ENCODE data around the gene SPATA46. TPM values are rescaled to one million over a fixed set of nuclear protein-coding genes. Genes with fewer than 3 reads are reported as not detected.

The SPATA46 gene
- total RNA-seq, 4 donors from 2014 or later = not detected

DNA sequence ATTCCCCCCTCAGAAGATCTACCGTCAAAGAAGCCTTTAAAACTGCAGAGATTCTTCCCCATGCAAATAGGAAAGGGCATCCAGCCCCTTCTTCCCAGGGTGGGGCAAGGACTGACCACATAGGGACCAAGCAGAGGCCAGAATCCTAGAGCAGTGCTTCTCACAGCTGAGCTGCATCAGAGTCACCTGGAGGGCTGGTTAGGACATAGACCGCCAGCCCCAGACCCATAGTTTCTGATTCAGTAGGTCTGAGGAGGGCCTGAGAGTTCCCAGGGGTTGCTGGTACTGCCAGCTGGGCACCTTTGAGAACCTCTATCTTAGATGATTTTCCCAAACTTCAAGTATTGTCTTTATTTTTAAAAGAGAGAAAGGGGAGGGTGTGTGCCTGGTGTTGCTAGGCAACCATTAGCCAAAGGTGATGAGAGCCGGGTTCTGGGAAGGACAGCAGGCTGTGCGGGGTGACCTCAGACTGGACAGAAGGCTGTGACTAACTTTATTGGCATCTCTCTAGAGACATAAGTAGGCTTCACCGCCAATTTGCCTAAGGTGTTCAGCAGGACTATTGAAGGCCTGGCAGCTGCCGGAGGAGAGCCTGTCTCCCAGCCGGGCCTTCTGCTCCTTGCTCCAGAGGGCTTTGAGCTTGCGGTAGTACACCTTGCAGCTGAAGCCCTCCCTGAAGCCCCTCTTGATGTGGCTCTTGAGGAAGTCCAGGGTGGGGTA, 3.0 kb downstream of the SPATA46 start:
- Histone ChIP-seq H3K4me3 (no peak overlapping the region), H3K27ac (no peak overlapping the region), H3K36me3 (no peaks in the 10 kb centered on the region), H3K4me1 (peaks cover 0 to 18% (median 5%) of the 10 kb centered on the region in 4 donors), H3K9me3 (no peaks in the 10 kb centered on the region), H3K27me3 (no peaks in the 10 kb centered on the region)
- DNase-seq = no peak
- TF ChIP-seq, protein P1, sequence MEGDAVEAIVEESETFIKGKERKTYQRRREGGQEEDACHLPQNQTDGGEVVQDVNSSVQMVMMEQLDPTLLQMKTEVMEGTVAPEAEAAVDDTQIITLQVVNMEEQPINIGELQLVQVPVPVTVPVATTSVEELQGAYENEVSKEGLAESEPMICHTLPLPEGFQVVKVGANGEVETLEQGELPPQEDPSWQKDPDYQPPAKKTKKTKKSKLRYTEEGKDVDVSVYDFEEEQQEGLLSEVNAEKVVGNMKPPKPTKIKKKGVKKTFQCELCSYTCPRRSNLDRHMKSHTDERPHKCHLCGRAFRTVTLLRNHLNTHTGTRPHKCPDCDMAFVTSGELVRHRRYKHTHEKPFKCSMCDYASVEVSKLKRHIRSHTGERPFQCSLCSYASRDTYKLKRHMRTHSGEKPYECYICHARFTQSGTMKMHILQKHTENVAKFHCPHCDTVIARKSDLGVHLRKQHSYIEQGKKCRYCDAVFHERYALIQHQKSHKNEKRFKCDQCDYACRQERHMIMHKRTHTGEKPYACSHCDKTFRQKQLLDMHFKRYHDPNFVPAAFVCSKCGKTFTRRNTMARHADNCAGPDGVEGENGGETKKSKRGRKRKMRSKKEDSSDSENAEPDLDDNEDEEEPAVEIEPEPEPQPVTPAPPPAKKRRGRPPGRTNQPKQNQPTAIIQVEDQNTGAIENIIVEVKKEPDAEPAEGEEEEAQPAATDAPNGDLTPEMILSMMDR (IDR thresholded peaks at IDR 0.05) = no peak
- TF ChIP-seq POLR2A (IDR thresholded peaks at IDR 0.05) = no peak

DNA sequence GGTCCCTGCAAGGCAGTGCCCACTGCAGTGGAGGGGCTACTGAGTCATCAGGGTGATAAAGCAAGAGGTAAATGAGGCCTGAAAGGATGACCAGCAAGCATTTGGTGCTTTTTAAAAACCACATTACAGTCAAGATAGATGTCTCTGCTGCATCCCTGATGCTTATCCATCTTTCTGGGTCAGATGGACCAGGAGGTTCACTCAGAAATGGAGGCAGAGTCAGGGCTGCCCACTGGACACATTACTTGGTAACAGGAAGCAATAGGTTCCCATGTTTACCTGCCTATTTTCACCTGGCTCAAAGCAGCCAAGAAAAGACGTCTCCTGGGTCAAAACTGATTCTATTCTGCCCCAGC, 3.6 kb downstream of the SPATA46 start:
- Histone ChIP-seq H3K4me3 (no peak overlapping the region), H3K27me3 (no peaks in the 10 kb centered on the region), H3K27ac (peak overlapping the region in 1 of 4 donors; percentile 55), H3K9me3 (no peaks in the 10 kb centered on the region), H3K36me3 (no peaks in the 10 kb centered on the region), H3K4me1 (peaks cover 0 to 22% (median 5%) of the 10 kb centered on the region in 4 donors)
- TF ChIP-seq POLR2A (IDR thresholded peaks at IDR 0.05) = no peak
- TF ChIP-seq, protein P1 (IDR thresholded peaks at IDR 0.05) = no peak
- no peak for DNase-seq

DNA sequence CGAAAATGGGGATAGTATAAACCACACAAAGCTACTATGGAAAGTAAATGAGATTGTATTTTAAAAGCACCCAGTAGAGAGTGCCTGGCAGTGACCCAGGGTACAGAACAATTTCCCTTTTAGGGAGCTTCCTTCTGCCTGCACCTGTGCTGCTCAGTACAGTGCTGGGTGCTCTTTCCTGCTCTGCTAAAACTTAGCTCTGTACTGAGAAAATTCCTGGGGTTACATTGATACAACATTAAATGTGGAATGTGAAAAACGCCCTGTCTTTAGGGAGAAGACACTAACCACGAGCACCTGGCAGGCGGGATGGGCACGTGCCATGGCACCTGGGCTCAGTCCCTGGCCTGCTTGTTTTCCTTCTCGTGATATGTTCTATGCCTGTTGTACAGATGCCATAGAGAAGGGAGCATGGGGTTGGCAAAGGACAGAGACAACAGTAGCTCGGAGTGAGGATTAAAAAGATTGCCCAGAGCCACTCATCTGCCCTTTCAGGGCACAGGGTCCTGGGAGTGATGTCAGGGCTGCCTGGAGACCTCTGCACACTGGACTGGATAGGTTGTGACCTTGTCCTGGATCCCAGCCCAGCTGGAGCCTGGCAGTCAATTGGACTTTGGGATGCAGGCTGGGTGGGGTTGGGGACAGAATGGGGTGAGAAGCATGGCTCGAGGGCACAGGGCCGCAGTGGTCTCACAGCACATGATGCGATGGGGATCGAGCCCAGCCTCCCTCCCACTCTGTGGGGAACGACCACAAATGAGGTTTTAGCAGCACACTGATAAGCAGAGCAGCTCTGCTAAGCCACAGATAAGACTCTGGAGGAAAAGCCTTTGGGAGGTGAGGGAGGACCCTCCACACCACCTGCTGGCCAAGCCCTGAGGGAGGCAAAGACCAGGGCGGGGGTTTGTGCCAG, 4.2 kb downstream of the SPATA46 start:
- Histone ChIP-seq H3K36me3 (no peaks in the 10 kb centered on the region), H3K4me3 (no peak overlapping the region), H3K27me3 (no peaks in the 10 kb centered on the region), H3K27ac (peak overlapping the region in 1 of 4 donors; percentile 55), H3K4me1 (peaks cover 0 to 24% (median 5%) of the 10 kb centered on the region in 4 donors), H3K9me3 (no peaks in the 10 kb centered on the region)
- TF ChIP-seq, protein P1 (IDR thresholded peaks at IDR 0.05) = no peak
- no peak for TF ChIP-seq POLR2A (IDR thresholded peaks at IDR 0.05)
- DNase-seq = peak in 2 of 3 donors; percentile 60 to 72

DNA sequence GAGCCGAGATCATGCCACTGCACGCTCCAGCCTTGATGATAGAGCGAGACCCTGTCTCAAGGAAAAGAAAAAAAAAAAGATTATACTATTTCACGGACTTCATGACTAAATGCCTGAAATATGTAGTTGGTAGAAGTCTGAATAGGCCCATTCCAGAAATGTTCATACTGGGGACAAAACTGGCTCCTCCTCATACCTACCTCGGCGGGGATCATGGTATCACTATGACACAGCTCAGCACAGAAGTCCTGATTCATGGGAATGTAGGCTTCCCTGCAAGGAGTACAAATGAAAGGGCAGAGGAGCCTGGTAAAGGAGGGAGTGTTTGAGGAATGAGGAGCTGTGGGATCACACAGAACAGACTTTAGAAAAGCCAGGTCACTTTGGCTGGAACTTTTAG, 5.0 kb downstream of the SPATA46 start:
- H3K9me3 ChIP-seq = no peaks in the 10 kb centered on the region
- no peaks in the 10 kb centered on the region for H3K36me3 ChIP-seq
- DNase-seq = no peak
- H3K27me3 ChIP-seq = no peaks in the 10 kb centered on the region
- H3K4me3 ChIP-seq = no peak overlapping the region
- H3K4me1 ChIP-seq = peaks cover 0 to 24% (median 5%) of the 10 kb centered on the region in 4 donors
- peak overlapping the region in 1 of 4 donors; percentile 55 for H3K27ac ChIP-seq
- no peak for TF ChIP-seq POLR2A (IDR thresholded peaks at IDR 0.05)
- TF ChIP-seq, protein P1 (IDR thresholded peaks at IDR 0.05) = no peak

DNA sequence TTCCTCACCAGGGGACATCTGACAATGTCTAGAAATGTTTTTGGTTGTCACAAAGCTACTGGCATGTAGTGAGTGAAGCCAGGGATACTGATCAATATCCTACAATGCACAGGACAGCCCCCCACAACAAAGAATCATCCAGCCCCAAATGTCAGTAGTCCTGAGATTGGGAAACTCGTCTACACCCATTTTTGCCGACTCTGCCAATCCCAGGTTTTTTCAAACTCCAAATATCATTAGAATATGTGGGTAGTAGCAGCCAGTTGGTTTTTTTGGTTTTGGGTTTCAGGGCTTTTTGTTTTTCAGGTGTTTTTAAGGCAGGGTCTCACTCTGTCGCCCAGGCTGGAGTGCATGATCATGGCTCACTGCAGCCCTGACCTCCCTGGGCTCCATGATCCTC, 5.9 kb downstream of the SPATA46 start:
- no peak for DNase-seq
- Histone ChIP-seq H3K27ac (no peak overlapping the region), H3K9me3 (no peaks in the 10 kb centered on the region), H3K27me3 (no peaks in the 10 kb centered on the region), H3K4me1 (peaks cover 0 to 24% (median 5%) of the 10 kb centered on the region in 4 donors), H3K4me3 (no peak overlapping the region), H3K36me3 (no peaks in the 10 kb centered on the region)
- TF ChIP-seq, protein P1 (IDR thresholded peaks at IDR 0.05) = no peak
- TF ChIP-seq POLR2A (IDR thresholded peaks at IDR 0.05) = no peak
